MCF 10A (cell line): Measurements from ENCODE around the gene EXOC2. TPM values are rescaled to one million over a fixed set of nuclear protein-coding genes. Genes with fewer than 3 reads are reported as not detected.

Experiments used
- BruUV-seq: library from RNA; stranded (reverse); fragments of 400-500 nt; replicated peaks from 2 replicates; lab custom pipeline; 2021; lab: Mats Ljungman, UMichigan
- CTCF ChIA-PET: fragments of 300-600 bp; sonication (Branson Sonifier 250); formaldehyde crosslinking; extraction: SDS; loops from one replicate; lab custom pipeline; 2021; ENCODE audit warnings: antibody characterized with exemption, inconsistent platforms; lab: Yijun Ruan, JAX
- POLR2A ChIA-PET: fragments of 300-600, 350-650 bp; sonication (Branson Sonifier 250); formaldehyde crosslinking; extraction: SDS; loops from one replicate; lab custom pipeline; 2020; ENCODE audit warnings: antibody characterized with exemption, inconsistent platforms; lab: Yijun Ruan, JAX
- DNase-seq: peaks from one replicate; pipeline ENCODE4 v3.0.0-alpha.2; 2018; ENCODE audit not compliant: unreplicated experiment
- H3K27ac Mint-ChIP-seq: one replicate; pipeline ENCODE4 v1.8.0; 2022; ENCODE audit warnings: mild to moderate bottlenecking, low read depth, mixed read lengths; ENCODE audit not compliant: unreplicated experiment
- H3K27me3 Mint-ChIP-seq: one replicate; pipeline ENCODE4 v1.8.0; 2022; ENCODE audit warnings: mixed read lengths; ENCODE audit not compliant: insufficient read depth, unreplicated experiment
- H3K36me3 Mint-ChIP-seq: one replicate; pipeline ENCODE4 v1.8.0; 2022; ENCODE audit warnings: mild to moderate bottlenecking, moderate library complexity, mixed read lengths; ENCODE audit not compliant: insufficient read depth, unreplicated experiment
- H3K4me1 Mint-ChIP-seq: one replicate; pipeline ENCODE4 v1.8.0; 2022; ENCODE audit warnings: mixed read lengths; ENCODE audit not compliant: insufficient read depth, unreplicated experiment
- H3K4me3 Mint-ChIP-seq: one replicate; pipeline ENCODE4 v1.8.0; 2022; ENCODE audit warnings: mild to moderate bottlenecking, moderate library complexity, mixed read lengths; ENCODE audit not compliant: unreplicated experiment
- H3K9me3 Mint-ChIP-seq: one replicate; pipeline ENCODE4 v1.8.0; 2022; ENCODE audit warnings: mixed read lengths; ENCODE audit not compliant: unreplicated experiment
- intact Hi-C: fragments of 100-400 bp; cut with micrococcal nuclease; formaldehyde crosslinking; loops from 2 replicates; pipeline ENCODE4 v1.14.1; 2022
- total RNA-seq: library from RNA; stranded (reverse); gene quantifications from 2 replicates; pipeline ENCODE4 v1.2.3, GENCODE V29; 2022
- TF ChIP-seq, protein P1 (sequence below): fragments of 200-600 bp; IDR thresholded peaks from one replicate; pipeline ENCODE4 v1.8.0; 2022; ENCODE audit warnings: antibody characterized with exemption, mild to moderate bottlenecking; ENCODE audit not compliant: unreplicated experiment

Gene EXOC2
- total RNA-seq, 1 experiment from 2014 or later = 14.6 TPM

DNA sequence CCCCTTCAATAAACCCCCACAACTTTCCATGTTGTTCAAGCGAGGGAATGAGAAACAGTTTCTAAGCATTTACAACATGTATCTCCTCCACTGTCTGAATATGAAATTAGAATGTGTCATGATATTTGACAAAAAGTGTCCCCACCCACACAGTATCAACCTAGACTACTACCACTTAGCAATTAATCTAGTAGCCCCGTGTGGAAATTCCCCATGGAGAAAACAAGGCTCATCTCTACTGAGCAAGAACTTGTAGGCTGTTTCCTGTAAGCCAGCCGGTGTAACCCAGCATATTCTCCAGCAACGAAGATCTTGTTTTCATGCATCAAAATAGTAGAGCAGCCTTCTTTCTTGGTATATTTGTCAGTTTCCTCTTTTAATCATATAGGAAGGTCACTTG is 186.4 kb downstream of the EXOC2 start:
- no peaks in the 10 kb centered on the region for H3K27me3 Mint-ChIP-seq
- DNase-seq = no peak
- ChIA-PET POLR2A (no interaction called here), CTCF (no interaction called here)
- no peak overlapping the region for H3K4me3 Mint-ChIP-seq
- no peaks in the 10 kb centered on the region for H3K4me1 Mint-ChIP-seq
- TF ChIP-seq, protein P1, sequence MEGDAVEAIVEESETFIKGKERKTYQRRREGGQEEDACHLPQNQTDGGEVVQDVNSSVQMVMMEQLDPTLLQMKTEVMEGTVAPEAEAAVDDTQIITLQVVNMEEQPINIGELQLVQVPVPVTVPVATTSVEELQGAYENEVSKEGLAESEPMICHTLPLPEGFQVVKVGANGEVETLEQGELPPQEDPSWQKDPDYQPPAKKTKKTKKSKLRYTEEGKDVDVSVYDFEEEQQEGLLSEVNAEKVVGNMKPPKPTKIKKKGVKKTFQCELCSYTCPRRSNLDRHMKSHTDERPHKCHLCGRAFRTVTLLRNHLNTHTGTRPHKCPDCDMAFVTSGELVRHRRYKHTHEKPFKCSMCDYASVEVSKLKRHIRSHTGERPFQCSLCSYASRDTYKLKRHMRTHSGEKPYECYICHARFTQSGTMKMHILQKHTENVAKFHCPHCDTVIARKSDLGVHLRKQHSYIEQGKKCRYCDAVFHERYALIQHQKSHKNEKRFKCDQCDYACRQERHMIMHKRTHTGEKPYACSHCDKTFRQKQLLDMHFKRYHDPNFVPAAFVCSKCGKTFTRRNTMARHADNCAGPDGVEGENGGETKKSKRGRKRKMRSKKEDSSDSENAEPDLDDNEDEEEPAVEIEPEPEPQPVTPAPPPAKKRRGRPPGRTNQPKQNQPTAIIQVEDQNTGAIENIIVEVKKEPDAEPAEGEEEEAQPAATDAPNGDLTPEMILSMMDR = no peak
- BruUV-seq = no TSS peak
- intact Hi-C loops = no loop called here
- no peak overlapping the region for H3K27ac Mint-ChIP-seq
- H3K9me3 Mint-ChIP-seq = no peaks in the 10 kb centered on the region
- H3K36me3 Mint-ChIP-seq = peaks cover 6% of the 10 kb centered on the region

DNA sequence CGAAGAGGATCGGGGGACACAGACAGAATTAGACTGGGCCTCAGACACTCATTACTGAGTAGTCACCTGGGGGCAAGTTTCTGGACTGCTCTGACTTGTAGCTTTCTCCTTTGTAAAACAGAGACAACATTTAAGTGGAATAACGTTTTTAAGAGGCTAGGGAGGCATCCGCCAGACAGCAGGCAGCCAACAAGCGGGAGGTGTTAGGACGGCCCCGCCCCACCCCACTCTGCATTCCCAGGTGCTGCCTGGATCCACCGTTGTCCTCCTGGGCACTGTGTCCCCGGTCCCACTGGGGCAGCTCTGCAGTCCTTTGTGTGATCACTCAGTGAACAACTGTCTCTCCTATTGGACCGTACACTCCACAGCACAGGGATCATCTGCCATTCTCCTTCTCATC is 187.6 kb downstream of the EXOC2 start:
- BruUV-seq = no TSS peak
- no peak for DNase-seq
- ChIA-PET CTCF (no interaction called here), POLR2A (no interaction called here)
- intact Hi-C loops = no loop called here
- no peaks in the 10 kb centered on the region for H3K9me3 Mint-ChIP-seq
- H3K27me3 Mint-ChIP-seq = no peaks in the 10 kb centered on the region
- H3K4me1 Mint-ChIP-seq = no peaks in the 10 kb centered on the region
- no peak overlapping the region for H3K27ac Mint-ChIP-seq
- peaks cover 6% of the 10 kb centered on the region for H3K36me3 Mint-ChIP-seq
- TF ChIP-seq, protein P1 = no peak
- no peak overlapping the region for H3K4me3 Mint-ChIP-seq

DNA sequence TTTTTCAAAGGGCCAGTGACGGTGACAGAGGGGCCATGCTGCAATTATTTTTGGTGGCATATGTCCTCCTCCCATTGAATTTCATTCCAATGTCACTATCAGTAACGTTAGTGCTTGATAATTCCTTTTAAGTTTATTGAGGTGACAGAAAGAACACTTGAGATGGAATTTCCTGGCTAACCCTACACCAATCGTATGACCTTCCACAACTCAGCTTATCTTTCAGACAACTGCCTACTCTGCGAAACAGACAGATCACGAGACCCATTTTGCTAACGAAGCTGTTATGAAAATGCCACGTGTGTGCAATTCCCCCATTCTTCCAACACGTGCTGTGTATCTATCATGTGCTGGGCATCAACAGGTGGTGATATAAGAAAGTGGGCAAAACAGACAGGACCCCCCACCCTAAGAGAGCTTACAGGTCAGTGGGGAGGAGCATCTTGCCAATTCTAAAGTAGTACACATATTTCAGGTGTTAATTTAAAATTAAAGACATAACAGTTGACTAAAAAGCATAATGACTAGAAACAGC is 188.4 kb downstream of the EXOC2 start:
- no peaks in the 10 kb centered on the region for H3K27me3 Mint-ChIP-seq
- no peaks in the 10 kb centered on the region for H3K9me3 Mint-ChIP-seq
- POLR2A ChIA-PET = interaction anchor here (0.6 kb wide), 1 partner anchor 44 kb away, joined by 3 read pairs; no protein-coding TSS in a partner anchor
- intact Hi-C loops = no loop called here
- no peak for DNase-seq
- peaks cover 6% of the 10 kb centered on the region for H3K36me3 Mint-ChIP-seq
- TF ChIP-seq, protein P1 = no peak
- no peaks in the 10 kb centered on the region for H3K4me1 Mint-ChIP-seq
- CTCF ChIA-PET = no interaction called here
- no peak overlapping the region for H3K27ac Mint-ChIP-seq
- BruUV-seq = no TSS peak
- no peak overlapping the region for H3K4me3 Mint-ChIP-seq

DNA sequence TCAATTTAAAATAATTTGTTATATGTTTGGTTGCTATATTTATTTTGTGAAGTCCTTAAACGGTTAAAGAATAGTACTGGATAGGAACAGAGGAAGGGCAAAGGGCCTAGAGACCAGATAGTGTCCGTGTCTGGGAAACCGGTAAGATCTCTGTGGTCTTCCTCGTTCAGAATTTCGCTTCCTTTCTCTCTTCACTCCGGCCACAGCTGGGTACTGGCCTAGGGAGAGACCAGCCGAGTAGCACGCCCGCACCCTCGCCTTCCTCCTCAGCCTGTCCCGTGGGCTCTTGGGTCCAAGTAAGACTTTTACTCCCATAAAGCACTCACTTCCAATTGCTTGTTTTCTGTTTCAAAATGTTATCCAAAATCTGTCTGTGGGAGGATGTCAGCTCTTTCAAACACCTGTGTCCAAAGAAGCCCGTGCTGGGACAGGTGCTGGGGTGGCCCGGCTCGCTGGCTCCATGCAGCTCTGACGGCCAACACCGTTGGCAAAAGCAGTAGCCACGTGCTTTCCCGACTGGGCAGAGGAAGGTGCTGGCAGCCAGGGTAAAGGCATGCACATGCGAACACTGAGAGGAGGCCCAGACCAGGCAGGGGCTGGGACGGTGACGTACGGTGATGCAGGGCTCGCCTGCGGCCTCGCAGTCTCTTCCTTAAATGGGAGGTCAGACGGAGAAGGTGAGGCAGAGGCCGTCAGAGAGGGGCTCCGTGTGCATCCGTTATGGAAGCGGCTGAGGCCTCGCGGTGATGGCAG is 189.2 kb downstream of the EXOC2 start:
- no peak overlapping the region for H3K4me3 Mint-ChIP-seq
- no peak for DNase-seq
- POLR2A ChIA-PET = interaction anchor here (0.6 kb wide), 1 partner anchor 43 kb away, joined by 3 read pairs; no protein-coding TSS in a partner anchor
- TF ChIP-seq, protein P1 = no peak
- intact Hi-C loops = no loop called here
- peaks cover 6% of the 10 kb centered on the region for H3K36me3 Mint-ChIP-seq
- no peaks in the 10 kb centered on the region for H3K9me3 Mint-ChIP-seq
- H3K4me1 Mint-ChIP-seq = no peaks in the 10 kb centered on the region
- no peak overlapping the region for H3K27ac Mint-ChIP-seq
- CTCF ChIA-PET = no interaction called here
- no TSS peak for BruUV-seq
- H3K27me3 Mint-ChIP-seq = no peaks in the 10 kb centered on the region
